Mesenchymal stem cell (in vitro differentiated cells and primary cell): ENCODE measurements around the gene SCG2.

Experiments
- DNase-seq: peaks from one replicate; pipeline ENCODE4 v3.0.0-alpha.2; 2013
- H2AFZ ChIP-seq: one replicate; pipeline ENCODE4 v1.6.1; 2013; ENCODE audit warnings: low read depth, mild to moderate bottlenecking, control low read depth, inconsistent platforms, low read length, moderate library complexity
- H2AK5ac ChIP-seq: 2 replicates; pipeline ENCODE4 v1.6.1; 2013; ENCODE audit warnings: low read length, moderate library complexity, mild to moderate bottlenecking, inconsistent platforms; ENCODE audit not compliant: severe bottlenecking
- H2BK120ac ChIP-seq: one replicate; pipeline ENCODE4 v1.6.1; 2013; ENCODE audit warnings: low read depth, mild to moderate bottlenecking, inconsistent platforms, low read length, moderate library complexity
- H2BK12ac ChIP-seq, 2 experiments: one replicate each; pipeline ENCODE4 v1.6.1; 2013; ENCODE audit warnings: inconsistent platforms in 2 of 2, low read length in 2 of 2, mild to moderate bottlenecking in 2 of 2, moderate library complexity in 2 of 2, control low read depth in 1 of 2
- H2BK15ac ChIP-seq: one replicate; pipeline ENCODE4 v1.6.1; 2013; ENCODE audit warnings: mild to moderate bottlenecking, low read depth, inconsistent platforms; ENCODE audit not compliant: poor library complexity, severe bottlenecking
- H2BK5ac ChIP-seq: 2 replicates; pipeline ENCODE4 v1.6.1; 2013; ENCODE audit warnings: low read depth, mild to moderate bottlenecking, low read length, control low read depth, inconsistent platforms; ENCODE audit not compliant: poor library complexity, severe bottlenecking
- H3K14ac ChIP-seq, 2 experiments: one replicate each; pipeline ENCODE4 v1.6.1; 2013; ENCODE audit warnings: inconsistent platforms in 2 of 2, low read length in 2 of 2, control low read depth in 1 of 2, mild to moderate bottlenecking in 1 of 2, moderate library complexity in 1 of 2
- H3K18ac ChIP-seq, 2 experiments: one replicate each; pipeline ENCODE4 v1.6.1; 2013; ENCODE audit warnings: inconsistent platforms in 2 of 2, low read length in 2 of 2, control low read depth in 1 of 2, low read depth in 1 of 2, mild to moderate bottlenecking in 1 of 2
- H3K23ac ChIP-seq, 2 experiments: one replicate each; pipeline ENCODE4 v1.6.1; 2013; ENCODE audit warnings: inconsistent platforms in 2 of 2, low read length in 2 of 2, mild to moderate bottlenecking in 2 of 2, moderate library complexity in 2 of 2, control low read depth in 1 of 2
- H3K27ac ChIP-seq: 2 replicates; pipeline ENCODE4 v1.5.1; 2013; ENCODE audit warnings: mild to moderate bottlenecking, moderate library complexity, low read length, control low read depth, inconsistent platforms; ENCODE audit not compliant: poor library complexity, severe bottlenecking
- H3K27me3 ChIP-seq, 2 experiments: 2 replicates each; pipeline versions ENCODE4 v1.6.1 to v1.7.0; 2013; ENCODE audit warnings: low read length in 2 of 2, mild to moderate bottlenecking in 2 of 2, moderate library complexity in 2 of 2, control low read depth in 1 of 2, inconsistent platforms in 1 of 2; ENCODE audit not compliant: control insufficient read depth in 1 of 2, insufficient read depth in 1 of 2
- H3K36me3 ChIP-seq, 2 experiments: 2 replicates each; pipeline versions ENCODE4 v1.6.1 to v1.7.0; 2013; ENCODE audit warnings: low read length in 2 of 2, control low read depth in 1 of 2, inconsistent platforms in 1 of 2, low read depth in 1 of 2, mild to moderate bottlenecking in 1 of 2; ENCODE audit not compliant: insufficient read depth in 2 of 2, control insufficient read depth in 1 of 2
- H3K4ac ChIP-seq, 2 experiments: one replicate each; pipeline ENCODE4 v1.6.1; 2013; ENCODE audit warnings: inconsistent platforms in 2 of 2, low read length in 2 of 2, mild to moderate bottlenecking in 2 of 2, moderate library complexity in 2 of 2, control low read depth in 1 of 2, low read depth in 1 of 2
- H3K4me1 ChIP-seq: 2 replicates; pipeline ENCODE4 v1.6.1; 2013; ENCODE audit warnings: low read depth, low read length, control low read depth; ENCODE audit not compliant: control insufficient read depth, insufficient read depth
- H3K4me2 ChIP-seq: 2 replicates; pipeline ENCODE4 v1.6.1; 2013; ENCODE audit warnings: low read length, mild to moderate bottlenecking, inconsistent platforms; ENCODE audit not compliant: poor library complexity, severe bottlenecking
- H3K4me3 ChIP-seq, 2 experiments: 2 replicates each; pipeline versions ENCODE4 v1.5.1 to v1.7.0; 2013; ENCODE audit warnings: low read length in 2 of 2, mild to moderate bottlenecking in 2 of 2, control low read depth in 1 of 2, low read depth in 1 of 2; ENCODE audit not compliant: insufficient read depth in 1 of 2
- H3K79me1 ChIP-seq: replicated peaks from 2 replicates; pipeline ENCODE4 v1.6.1; 2013; ENCODE audit warnings: mild to moderate bottlenecking, control low read depth, low read length, inconsistent platforms; ENCODE audit not compliant: poor library complexity, severe bottlenecking
- H3K9ac ChIP-seq: 2 replicates; pipeline ENCODE4 v1.7.0; 2013; ENCODE audit warnings: mild to moderate bottlenecking, low read length, moderate library complexity
- H3K9me3 ChIP-seq: 2 replicates; pipeline ENCODE4 v1.7.0; 2013; ENCODE audit warnings: mild to moderate bottlenecking, low read length; ENCODE audit not compliant: control insufficient read depth
- H4K8ac ChIP-seq: one replicate; pipeline ENCODE4 v1.6.1; 2013; ENCODE audit warnings: inconsistent platforms, mild to moderate bottlenecking, low read length, moderate library complexity
- H4K91ac ChIP-seq: one replicate; pipeline ENCODE4 v1.6.1; 2013; ENCODE audit warnings: mild to moderate bottlenecking, low read length, inconsistent platforms
- WGBS: methylation state at CpG from one replicate; pipeline ENCODE4 v1.1.7; 2013; ENCODE audit warnings: mixed read lengths; 5-methylcytosine and 5-hydroxymethylcytosine counted together

Gene SCG2

GRCh38 chr2:223590964-223591363, 11.2 kb downstream of the SCG2 start:
- no peak overlapping the region for H4K8ac ChIP-seq
- no peak overlapping the region for H2AFZ ChIP-seq
- no peaks in the 10 kb centered on the region for H3K36me3 ChIP-seq
- H3K23ac ChIP-seq: no peak overlapping the region
- H3K4me2 ChIP-seq: no peak overlapping the region
- H3K27me3 ChIP-seq: no peaks in the 10 kb centered on the region
- no peak overlapping the region for H2BK15ac ChIP-seq
- H3K4me1 ChIP-seq: no peaks in the 10 kb centered on the region
- no peak overlapping the region for H4K91ac ChIP-seq
- no peak overlapping the region for H3K9ac ChIP-seq
- H3K9me3 ChIP-seq: no peaks in the 10 kb centered on the region
- no peaks in the 10 kb centered on the region for H3K79me1 ChIP-seq
- no peak overlapping the region for H3K4me3 ChIP-seq
- H3K27ac ChIP-seq: peak overlapping the region; percentile 66
- H3K4ac ChIP-seq: no peak overlapping the region
- H2BK5ac ChIP-seq: no peak overlapping the region
- no peak overlapping the region for H3K18ac ChIP-seq
- no peak overlapping the region for H2BK12ac ChIP-seq
- H2AK5ac ChIP-seq: peak overlapping the region; percentile 13
- no peak overlapping the region for H2BK120ac ChIP-seq
- H3K14ac ChIP-seq: no peak overlapping the region
- DNase-seq: no peak

GRCh38 chr2:223589901-223590300, 12.3 kb downstream of the SCG2 start:
- H4K91ac ChIP-seq: no peak overlapping the region
- no peak overlapping the region for H4K8ac ChIP-seq
- no peaks in the 10 kb centered on the region for H3K9me3 ChIP-seq
- H3K4me1 ChIP-seq: no peaks in the 10 kb centered on the region
- H3K4me3 ChIP-seq: no peak overlapping the region
- H3K36me3 ChIP-seq: no peaks in the 10 kb centered on the region
- H3K79me1 ChIP-seq: no peaks in the 10 kb centered on the region
- no peaks in the 10 kb centered on the region for H3K27me3 ChIP-seq
- no peak overlapping the region for H3K4ac ChIP-seq
- H2BK120ac ChIP-seq: no peak overlapping the region
- no peak for DNase-seq
- H3K18ac ChIP-seq: no peak overlapping the region
- no peak overlapping the region for H2BK12ac ChIP-seq
- H2BK15ac ChIP-seq: no peak overlapping the region
- H2AFZ ChIP-seq: no peak overlapping the region
- no peak overlapping the region for H3K9ac ChIP-seq
- H3K27ac ChIP-seq: no peak overlapping the region
- H3K14ac ChIP-seq: no peak overlapping the region
- H3K4me2 ChIP-seq: no peak overlapping the region
- WGBS: 95% methylated on average over 2 of the region's 2 CpGs
- H3K23ac ChIP-seq: no peak overlapping the region
- H2AK5ac ChIP-seq: no peak overlapping the region
- no peak overlapping the region for H2BK5ac ChIP-seq

- Histone ChIP-seq H3K36me3 (no peaks in the 10 kb centered on the region), H2BK12ac (no peak overlapping the region), H2AFZ (no peak overlapping the region), H2BK120ac (no peak overlapping the region), H3K27me3 (no peaks in the 10 kb centered on the region), H3K9ac (no peak overlapping the region), H3K23ac (no peak overlapping the region), H3K18ac (no peak overlapping the region), H4K91ac (no peak overlapping the region), H3K14ac (no peak overlapping the region), H3K79me1 (no peaks in the 10 kb centered on the region), H2BK5ac (no peak overlapping the region), H3K4ac (no peak overlapping the region), H3K4me2 (no peak overlapping the region), H3K9me3 (no peaks in the 10 kb centered on the region), H2AK5ac (no peak overlapping the region), H2BK15ac (no peak overlapping the region), H4K8ac (no peak overlapping the region), H3K27ac (no peak overlapping the region), H3K4me3 (no peak overlapping the region), H3K4me1 (no peaks in the 10 kb centered on the region)
- WGBS: 85% methylated on average over 1 of the region's 3 CpGs
- no peak for DNase-seq
These were observed 13.9 kb downstream of the SCG2 start for GRCh38 chr2:223588251-223588650.

- Histone ChIP-seq H2AK5ac (no peak overlapping the region), H3K27me3 (no peaks in the 10 kb centered on the region), H3K23ac (no peak overlapping the region), H3K18ac (no peak overlapping the region), H3K4ac (no peak overlapping the region), H2BK12ac (no peak overlapping the region), H4K8ac (no peak overlapping the region), H2BK5ac (no peak overlapping the region), H3K79me1 (no peaks in the 10 kb centered on the region), H3K4me2 (no peak overlapping the region), H3K4me1 (no peaks in the 10 kb centered on the region), H3K27ac (no peak overlapping the region), H4K91ac (no peak overlapping the region), H3K14ac (no peak overlapping the region), H2BK15ac (no peak overlapping the region), H2BK120ac (no peak overlapping the region), H3K36me3 (no peaks in the 10 kb centered on the region), H3K9me3 (no peaks in the 10 kb centered on the region), H3K4me3 (no peak overlapping the region), H2AFZ (no peak overlapping the region), H3K9ac (no peak overlapping the region)
- 77% methylated on average over 2 of the region's 3 CpGs for WGBS
- no peak for DNase-seq
These were observed 14.9 kb downstream of the SCG2 start for GRCh38 chr2:223587301-223587700.
